ENCODE measurements around the gene RPL13. TPM values are rescaled to one million over a fixed set of nuclear protein-coding genes. Genes with fewer than 3 reads are reported as not detected.
"Not testable (repeated sequence)": the region's sequence is repeated elsewhere in the genome, so short reads cannot be mapped to it uniquely, and the experiment has no call there.

The RPL13 gene
- total and polyA plus RNA-seq, 4 experiments from 2014 or later, result 4,119 to 5,642 (median 4,934) TPM

DNA sequence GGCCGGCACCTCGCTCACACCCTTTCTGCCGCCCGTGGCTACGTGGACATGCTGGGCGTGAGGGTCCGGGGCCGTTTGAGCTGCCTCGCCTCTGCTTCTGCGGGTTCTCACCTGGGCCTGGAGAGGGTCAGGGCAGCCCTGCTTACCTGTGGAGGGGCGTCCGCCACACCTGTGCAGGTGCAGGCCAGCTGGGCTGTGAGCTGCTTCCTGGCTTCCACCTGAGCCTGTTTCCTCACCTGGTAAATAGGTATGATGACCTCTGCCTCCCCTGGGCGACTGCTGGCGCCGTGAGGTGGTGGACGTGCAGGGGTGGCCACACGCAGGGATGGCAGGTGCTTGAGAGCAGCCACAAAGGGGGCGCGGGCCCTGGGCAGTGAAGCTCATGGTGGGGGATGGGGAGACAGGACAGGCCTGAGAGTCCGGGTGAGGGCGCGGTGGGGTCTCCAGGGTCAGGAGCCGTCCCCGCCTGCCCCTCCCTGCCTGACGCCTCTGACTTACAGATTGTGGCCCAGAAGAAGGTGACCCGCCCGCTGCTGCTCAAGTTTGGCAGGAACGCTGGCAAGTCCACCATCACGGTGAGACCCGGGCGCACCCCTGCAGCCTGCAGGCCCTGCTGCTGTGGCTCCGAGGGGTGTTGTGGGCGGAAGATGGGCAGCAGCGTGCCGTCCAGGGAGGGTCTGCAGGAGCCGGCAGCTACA is 22.9 kb downstream of the RPL13 start:
- H3K27ac Mint-ChIP-seq, result no peak overlapping the region
- H3K27me3 Mint-ChIP-seq, result no peaks in the 10 kb centered on the region
- H3K36me3 Mint-ChIP-seq, result no peaks in the 10 kb centered on the region
- no peaks in the 10 kb centered on the region for H3K9me3 Mint-ChIP-seq
- no peaks in the 10 kb centered on the region for H3K36me3 ChIP-seq (ENCODE audit: insufficient read depth, low read length)
- H3K4me3 Mint-ChIP-seq, result no peak overlapping the region
- ChIA-PET CTCF (ENCODE audit: partially characterized antibody) (no interaction called here), POLR2A (ENCODE audit: partially characterized antibody) (interaction anchor here (1.2 kb wide), 1 partner anchor 8 kb away, joined by 3 read pairs; the partner anchor contains the start of gene CPNE7)
- intact Hi-C loops (cut with micrococcal nuclease), result no loop called here
- peak in 1 of 5 donors; percentile 13 for DNase-seq
- H3K4me1 Mint-ChIP-seq, result no peaks in the 10 kb centered on the region
- H3K4me3 ChIP-seq (ENCODE audit: low read length in 2 of 2), result no peak overlapping the region
- no peaks in the 10 kb centered on the region for H3K27me3 ChIP-seq (ENCODE audit: insufficient read depth, low read length)
- no peak overlapping the region for H3K27ac ChIP-seq (ENCODE audit: low read depth, low read length)
- no peaks in the 10 kb centered on the region for H3K9me3 ChIP-seq (ENCODE audit: control insufficient read depth in 1 of 2, low read length in 2 of 2)
- H3K4me1 ChIP-seq (ENCODE audit: insufficient read depth, low read length), result no peaks in the 10 kb centered on the region

GRCh38 chr16:89583895-89584644 is 23.6 kb downstream of the RPL13 start:
- Mint-ChIP-seq H3K27ac (no peak overlapping the region), H3K4me3 (no peak overlapping the region), H3K27me3 (no peaks in the 10 kb centered on the region), H3K36me3 (no peaks in the 10 kb centered on the region), H3K9me3 (no peaks in the 10 kb centered on the region), H3K4me1 (no peaks in the 10 kb centered on the region)
- H3K9me3 ChIP-seq (ENCODE audit: control insufficient read depth in 1 of 2, low read length in 2 of 2), result no peaks in the 10 kb centered on the region
- no peak overlapping the region for H3K27ac ChIP-seq (ENCODE audit: low read depth, low read length)
- no peaks in the 10 kb centered on the region for H3K36me3 ChIP-seq (ENCODE audit: insufficient read depth, low read length)
- no peaks in the 10 kb centered on the region for H3K27me3 ChIP-seq (ENCODE audit: insufficient read depth, low read length)
- H3K4me1 ChIP-seq (ENCODE audit: insufficient read depth, low read length), result no peaks in the 10 kb centered on the region
- intact Hi-C loops (cut with micrococcal nuclease), result no loop called here
- peak in 1 of 5 donors; percentile 7 for DNase-seq
- CTCF ChIA-PET (ENCODE audit: partially characterized antibody), result no interaction called here
- POLR2A ChIA-PET (ENCODE audit: partially characterized antibody), result interaction anchor here (1.2 to 1.3 kb wide), 2 partner anchors 9 to 10 kb away, joined by 3 to 6 read pairs; partner anchors contain the start of gene CPNE7
- no peak overlapping the region for H3K4me3 ChIP-seq (ENCODE audit: low read length in 2 of 2)

DNA sequence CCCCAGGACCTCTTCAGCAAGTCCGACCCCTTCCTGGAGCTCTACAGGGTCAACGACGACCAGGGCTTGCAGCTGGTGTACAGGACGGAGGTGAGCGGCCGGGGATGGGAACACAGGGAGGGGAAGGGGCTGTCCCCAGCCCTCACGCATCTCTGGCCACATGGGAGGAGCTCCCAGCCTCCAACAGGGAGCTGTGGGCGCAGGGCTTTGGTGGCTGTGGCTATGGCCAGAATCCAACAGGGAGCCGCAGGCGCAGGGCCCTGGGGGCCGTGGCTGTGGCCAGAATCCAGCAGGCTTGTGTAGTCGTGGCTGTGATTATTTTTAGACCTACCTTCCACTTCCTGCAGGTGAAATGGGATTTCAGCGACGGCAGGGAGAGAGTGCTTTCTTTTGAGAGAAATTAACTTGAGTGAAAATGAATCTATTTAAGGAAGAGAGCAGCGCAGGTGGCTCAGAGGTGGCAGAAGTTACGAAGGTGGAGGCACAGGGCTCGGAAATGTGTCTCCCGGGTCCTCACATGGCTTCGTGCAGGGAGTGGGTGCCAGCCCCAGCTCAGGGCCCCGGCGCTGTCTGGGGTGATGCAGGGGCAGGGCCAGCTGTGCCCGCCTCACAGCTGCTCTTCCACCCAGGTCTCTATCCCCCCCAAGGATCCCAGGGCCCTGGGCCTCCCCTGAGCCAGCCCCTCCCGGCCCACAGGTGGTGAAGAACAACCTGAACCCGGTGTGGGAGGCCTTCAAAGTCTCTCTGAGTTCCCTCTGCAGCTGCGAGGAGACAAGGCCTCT is 24.5 kb downstream of the RPL13 start:
- H3K27ac ChIP-seq (ENCODE audit: low read depth, low read length), result no peak overlapping the region
- H3K27me3 ChIP-seq (ENCODE audit: insufficient read depth, low read length), result no peaks in the 10 kb centered on the region
- ChIA-PET POLR2A (ENCODE audit: partially characterized antibody) (interaction anchor here (1.2 to 1.3 kb wide), 2 partner anchors 9 to 10 kb away, joined by 3 to 6 read pairs; partner anchors contain the start of gene CPNE7), CTCF (ENCODE audit: partially characterized antibody) (no interaction called here)
- no peaks in the 10 kb centered on the region for H3K36me3 ChIP-seq (ENCODE audit: insufficient read depth, low read length)
- Mint-ChIP-seq H3K4me3 (no peak overlapping the region), H3K4me1 (no peaks in the 10 kb centered on the region), H3K27ac (no peak overlapping the region), H3K9me3 (no peaks in the 10 kb centered on the region), H3K36me3 (no peaks in the 10 kb centered on the region), H3K27me3 (no peaks in the 10 kb centered on the region)
- peak in 1 of 5 donors; percentile 9 for DNase-seq
- no peak overlapping the region for H3K4me3 ChIP-seq (ENCODE audit: low read length in 2 of 2)
- no peaks in the 10 kb centered on the region for H3K4me1 ChIP-seq (ENCODE audit: insufficient read depth, low read length)
- H3K9me3 ChIP-seq (ENCODE audit: control insufficient read depth in 1 of 2, low read length in 2 of 2), result no peaks in the 10 kb centered on the region
- intact Hi-C loops (cut with micrococcal nuclease), result no loop called here

GRCh38 chr16:89586218-89586617 is 25.7 kb downstream of the RPL13 start:
- intact Hi-C loops (cut with micrococcal nuclease), result no loop called here
- H3K27me3 Mint-ChIP-seq, result no peaks in the 10 kb centered on the region
- Histone ChIP-seq H3K9me3 (ENCODE audit: control insufficient read depth in 1 of 2, low read length in 2 of 2) (no peaks in the 10 kb centered on the region), H3K4me1 (ENCODE audit: insufficient read depth, low read length) (no peaks in the 10 kb centered on the region), H3K27ac (ENCODE audit: low read depth, low read length) (no peak overlapping the region), H3K4me3 (ENCODE audit: low read length in 2 of 2) (no peak overlapping the region), H3K27me3 (ENCODE audit: insufficient read depth, low read length) (no peaks in the 10 kb centered on the region), H3K36me3 (ENCODE audit: insufficient read depth, low read length) (no peaks in the 10 kb centered on the region)
- H3K4me3 Mint-ChIP-seq, result no peak overlapping the region
- H3K4me1 Mint-ChIP-seq, result no peaks in the 10 kb centered on the region
- H3K27ac Mint-ChIP-seq, result peak overlapping the region in 1 of 7 donors; percentile 68
- ChIA-PET POLR2A (ENCODE audit: partially characterized antibody) (no interaction called here), CTCF (ENCODE audit: partially characterized antibody) (no interaction called here)
- no peaks in the 10 kb centered on the region for H3K9me3 Mint-ChIP-seq
- no peaks in the 10 kb centered on the region for H3K36me3 Mint-ChIP-seq
- DNase-seq, result peak in 1 of 5 donors; percentile 39

DNA sequence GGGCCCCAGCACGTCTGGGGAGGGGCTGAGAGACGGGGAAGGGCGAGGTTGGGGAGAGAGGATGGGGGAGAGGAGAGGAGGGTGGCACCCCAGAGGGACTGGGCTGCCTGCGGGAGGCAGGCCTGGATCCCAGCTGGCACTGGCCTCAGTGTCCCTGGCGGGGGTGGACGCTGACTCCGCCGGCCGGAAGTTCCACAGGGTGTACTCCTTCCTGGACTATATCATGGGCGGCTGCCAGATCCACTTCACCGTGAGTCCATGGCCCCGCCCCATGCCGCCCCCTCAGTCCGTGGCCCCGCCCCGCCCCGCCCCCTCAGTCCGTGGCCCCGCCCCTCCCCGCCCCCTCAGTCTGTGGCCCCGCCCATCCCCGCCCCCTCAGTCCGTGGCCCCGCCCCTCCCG is 26.4 kb downstream of the RPL13 start:
- Histone ChIP-seq H3K27ac (ENCODE audit: low read depth, low read length) (no peak overlapping the region), H3K4me1 (ENCODE audit: insufficient read depth, low read length) (no peaks in the 10 kb centered on the region), H3K9me3 (ENCODE audit: control insufficient read depth in 1 of 2, low read length in 2 of 2) (no peaks in the 10 kb centered on the region), H3K4me3 (ENCODE audit: low read length in 2 of 2) (no peak overlapping the region), H3K36me3 (ENCODE audit: insufficient read depth, low read length) (no peaks in the 10 kb centered on the region), H3K27me3 (ENCODE audit: insufficient read depth, low read length) (no peaks in the 10 kb centered on the region)
- no peaks in the 10 kb centered on the region for H3K27me3 Mint-ChIP-seq
- H3K27ac Mint-ChIP-seq, result peak overlapping the region in 2 of 7 donors; percentile 35 to 68
- POLR2A ChIA-PET (ENCODE audit: partially characterized antibody), result no interaction called here
- intact Hi-C loops (cut with micrococcal nuclease), result no loop called here
- H3K9me3 Mint-ChIP-seq, result no peaks in the 10 kb centered on the region
- H3K36me3 Mint-ChIP-seq, result no peaks in the 10 kb centered on the region
- H3K4me1 Mint-ChIP-seq, result peaks cover 0 to 1% (median 0%) of the 10 kb centered on the region in 4 donors
- peak in 1 of 5 donors; percentile 34 for DNase-seq
- H3K4me3 Mint-ChIP-seq, result no peak overlapping the region
- CTCF ChIA-PET (ENCODE audit: partially characterized antibody), result no interaction called here

DNA sequence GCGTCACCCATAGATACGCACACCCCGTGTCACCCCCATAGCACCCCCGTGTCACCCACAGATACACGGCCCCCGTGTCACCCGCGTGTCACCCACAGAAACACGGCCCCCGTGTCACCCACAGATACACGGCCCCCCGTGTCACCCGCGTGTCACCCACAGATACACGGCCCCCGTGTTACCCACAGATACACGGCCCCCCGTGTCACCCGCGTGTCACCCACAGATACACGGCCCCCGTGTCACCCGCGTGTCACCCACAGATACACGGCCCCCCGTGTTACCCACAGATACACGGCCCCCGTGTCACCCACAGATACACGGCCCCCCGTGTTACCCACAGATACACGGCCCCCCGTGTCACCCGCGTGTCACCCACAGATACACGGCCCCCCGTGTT is 27.2 kb downstream of the RPL13 start:
- H3K27ac ChIP-seq (ENCODE audit: low read depth, low read length); POLR2A ChIA-PET (ENCODE audit: partially characterized antibody); H3K9me3 Mint-ChIP-seq; H3K27ac Mint-ChIP-seq; H3K4me3 Mint-ChIP-seq; H3K27me3 Mint-ChIP-seq; DNase-seq; H3K4me3 ChIP-seq (ENCODE audit: low read length in 2 of 2); H3K27me3 ChIP-seq (ENCODE audit: insufficient read depth, low read length); CTCF ChIA-PET (ENCODE audit: partially characterized antibody); H3K36me3 Mint-ChIP-seq; intact Hi-C loops (cut with micrococcal nuclease); H3K4me1 ChIP-seq (ENCODE audit: insufficient read depth, low read length); H3K36me3 ChIP-seq (ENCODE audit: insufficient read depth, low read length); H3K4me1 Mint-ChIP-seq; H3K9me3 ChIP-seq (ENCODE audit: control insufficient read depth in 1 of 2, low read length in 2 of 2): not testable (repeated sequence)

GRCh38 chr16:89588413-89589109 is 28.1 kb downstream of the RPL13 start:
- CTCF ChIA-PET (ENCODE audit: partially characterized antibody), result no interaction called here
- peaks cover 2 to 8% (median 3%) of the 10 kb centered on the region in 4 donors for H3K4me1 Mint-ChIP-seq

More at GRCh38 chr16:89588413-89589109, 28.1 kb downstream of the RPL13 start:
- Histone ChIP-seq H3K9me3 (ENCODE audit: control insufficient read depth in 1 of 2, low read length in 2 of 2) (no peaks in the 10 kb centered on the region), H3K36me3 (ENCODE audit: insufficient read depth, low read length) (no peaks in the 10 kb centered on the region), H3K27ac (ENCODE audit: low read depth, low read length) (no peak overlapping the region), H3K27me3 (ENCODE audit: insufficient read depth, low read length) (no peaks in the 10 kb centered on the region), H3K4me1 (ENCODE audit: insufficient read depth, low read length) (peaks cover 10% of the 10 kb centered on the region), H3K4me3 (ENCODE audit: low read length in 2 of 2) (no peak overlapping the region)
- POLR2A ChIA-PET (ENCODE audit: partially characterized antibody), result no interaction called here
- Mint-ChIP-seq H3K4me3 (no peak overlapping the region), H3K27me3 (no peaks in the 10 kb centered on the region), H3K9me3 (no peaks in the 10 kb centered on the region), H3K36me3 (no peaks in the 10 kb centered on the region), H3K27ac (no peak overlapping the region)
- intact Hi-C loops (cut with micrococcal nuclease), result no loop called here
- DNase-seq, result peak in 1 of 5 donors; percentile 17
